OCI-M1 (cell line): Measurements from ENCODE around the gene TPBGL.

Experiments used
- DNase-seq: peaks from one replicate; lab custom pipeline; 2025; lab: John Stamatoyannopoulos, UW

Gene TPBGL

GRCh38 chr11:75208446-75208845 is 32.1 kb upstream of the TPBGL start:
- peak; percentile 100 for DNase-seq

GRCh38 chr11:75212411-75212810 is 28.2 kb upstream of the TPBGL start:
- peak; percentile 42 for DNase-seq

GRCh38 chr11:75214411-75214821 is 26.2 kb upstream of the TPBGL start:
- DNase-seq, result peak; percentile 99

GRCh38 chr11:75214843-75215242 is 25.7 kb upstream of the TPBGL start:
- no peak for DNase-seq

GRCh38 chr11:75219869-75220268 is 20.7 kb upstream of the TPBGL start:
- DNase-seq, result no peak

GRCh38 chr11:75223954-75224643 is 16.5 kb upstream of the TPBGL start:
- peak; percentile 54 for DNase-seq

- no peak for DNase-seq
These were observed 14.8 kb upstream of the TPBGL start for GRCh38 chr11:75225794-75226193.

GRCh38 chr11:75229466-75229865 is 11.1 kb upstream of the TPBGL start:
- no peak for DNase-seq

GRCh38 chr11:75230621-75231020 is 10.0 kb upstream of the TPBGL start:
- DNase-seq, result no peak

- DNase-seq, result peak; percentile 93
These were observed 6.8 kb upstream of the TPBGL start for GRCh38 chr11:75233754-75234172.

- DNase-seq, result no peak
These were observed 4.5 kb upstream of the TPBGL start for GRCh38 chr11:75236062-75236461.

GRCh38 chr11:75237050-75237449 is 3.5 kb upstream of the TPBGL start:
- no peak for DNase-seq

GRCh38 chr11:75238595-75239440 is 1.8 kb upstream of the TPBGL start:
- DNase-seq, result no peak

- no peak for DNase-seq
These were observed 863 bp upstream of the TPBGL start for GRCh38 chr11:75239531-75240290.

- DNase-seq, result peak; percentile 99
These were observed 697 bp downstream of the TPBGL start for GRCh38 chr11:75241036-75241905.

GRCh38 chr11:75241906-75242644 is 1.5 kb downstream of the TPBGL start:
- no peak for DNase-seq

- DNase-seq, result no peak
These were observed 2.4 kb downstream of the TPBGL start for GRCh38 chr11:75242722-75243600.

- no peak for DNase-seq
These were observed 3.7 kb downstream of the TPBGL start for GRCh38 chr11:75244052-75244814.

- DNase-seq, result peak; percentile 47
These were observed 4.9 kb downstream of the TPBGL start for GRCh38 chr11:75245356-75246005.
